GM18870 (cell line): ENCODE measurements around the gene ARHGAP22.

Source experiments
- ATAC-seq: cut with Tn5 transposase; IDR thresholded peaks from one replicate; pipeline ENCODE4 v1.9.1; 2021; ENCODE audit warnings: moderate library complexity; ENCODE audit not compliant: unreplicated experiment

The ARHGAP22 gene

GRCh38 chr10:48485711-48486110, 119.2 kb downstream of the ARHGAP22 start:
- no peak for ATAC-seq

- no peak for ATAC-seq
These were observed 120.0 kb downstream of the ARHGAP22 start for GRCh38 chr10:48484911-48485310.

GRCh38 chr10:48482207-48482606, 122.7 kb downstream of the ARHGAP22 start:
- no peak for ATAC-seq

DNA sequence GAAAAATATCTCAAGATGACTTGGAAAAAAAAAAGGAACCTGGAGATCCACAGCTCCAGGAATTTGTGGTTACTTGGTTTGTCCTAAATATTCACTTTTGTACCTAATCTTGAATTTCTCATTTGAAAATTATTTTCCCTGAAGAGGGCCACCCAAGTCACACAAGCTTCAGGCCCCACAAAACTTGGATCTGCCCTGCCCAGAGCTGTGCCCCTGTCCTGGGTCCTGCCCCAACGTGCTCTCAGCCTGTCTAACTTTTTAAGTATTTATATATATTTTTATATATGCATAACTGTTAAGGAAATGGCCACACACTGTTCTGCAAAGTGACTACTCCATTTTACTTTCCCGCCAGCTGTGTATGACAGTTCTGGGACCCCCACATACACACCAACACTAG, 123.5 kb downstream of the ARHGAP22 start:
- ATAC-seq: no peak

DNA sequence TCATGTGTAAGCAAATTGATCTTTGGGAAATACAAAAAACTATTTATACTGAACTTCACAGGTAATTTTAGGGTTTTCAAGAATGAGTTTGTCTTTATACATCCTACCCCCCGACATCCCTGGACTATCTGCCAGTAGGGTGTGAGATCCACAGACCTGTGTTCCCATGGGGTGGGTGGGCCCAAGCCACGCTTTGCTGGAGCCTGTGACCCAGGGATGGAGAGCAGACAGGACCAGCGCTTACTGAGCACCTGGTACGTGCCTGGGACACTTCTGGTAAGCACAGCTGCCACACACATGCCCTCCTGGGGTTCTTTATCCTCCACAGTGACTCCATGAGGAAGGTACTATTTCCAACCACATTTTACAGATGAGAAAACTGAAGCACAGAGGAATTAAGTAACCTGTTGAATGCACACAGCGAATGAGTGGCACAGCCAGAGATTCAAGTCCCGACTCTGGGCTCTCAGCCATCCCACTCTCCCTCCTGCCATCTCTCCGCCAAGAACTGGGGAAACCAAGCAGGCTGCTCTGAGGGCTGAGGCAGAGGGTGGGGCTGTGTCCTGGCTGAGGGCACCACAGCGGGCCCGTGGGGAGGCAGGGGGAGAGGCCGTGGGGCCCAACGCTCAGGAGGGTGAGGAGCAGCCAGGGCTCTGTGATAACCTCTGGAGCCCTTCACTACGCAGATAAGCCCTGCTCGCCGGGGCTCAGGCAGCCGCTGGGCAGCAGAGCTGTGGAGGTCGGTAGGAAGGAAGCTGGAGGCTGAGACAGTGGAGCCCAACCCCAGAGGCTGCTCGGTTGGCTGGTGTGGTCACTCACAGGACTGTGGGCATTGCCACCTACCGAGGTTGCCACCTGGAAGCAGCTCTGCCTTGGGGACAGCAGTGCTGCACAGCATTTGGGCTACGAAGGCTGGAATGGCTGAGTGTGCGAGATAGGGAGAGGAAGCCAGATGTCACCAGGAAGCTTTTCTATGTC, 124.2 kb downstream of the ARHGAP22 start:
- ATAC-seq: no peak

GRCh38 chr10:48478980-48479811, 125.7 kb downstream of the ARHGAP22 start:
- ATAC-seq: no peak

- no peak for ATAC-seq
These were observed 126.4 kb downstream of the ARHGAP22 start for GRCh38 chr10:48478469-48478868.

- no peak for ATAC-seq
These were observed 127.3 kb downstream of the ARHGAP22 start for GRCh38 chr10:48477616-48478015.

DNA sequence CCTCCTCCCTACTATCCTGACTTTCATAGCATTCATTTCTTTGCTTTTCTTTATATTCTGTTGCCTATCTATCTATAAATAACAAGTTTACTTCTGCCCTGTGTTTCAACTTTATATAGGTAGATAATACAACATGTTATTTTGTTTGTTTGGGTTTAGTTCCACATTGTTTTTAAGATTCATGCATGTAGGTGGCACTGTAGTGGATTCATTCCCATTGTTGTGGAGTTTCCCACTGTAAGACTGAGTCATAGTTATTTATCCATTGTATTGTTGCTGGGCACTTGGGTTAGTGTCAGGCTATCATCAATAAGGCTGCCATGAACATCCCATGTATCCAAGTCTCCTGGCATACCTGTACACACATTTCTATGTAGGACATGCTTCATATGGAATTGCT, 127.7 kb downstream of the ARHGAP22 start:
- no peak for ATAC-seq

DNA sequence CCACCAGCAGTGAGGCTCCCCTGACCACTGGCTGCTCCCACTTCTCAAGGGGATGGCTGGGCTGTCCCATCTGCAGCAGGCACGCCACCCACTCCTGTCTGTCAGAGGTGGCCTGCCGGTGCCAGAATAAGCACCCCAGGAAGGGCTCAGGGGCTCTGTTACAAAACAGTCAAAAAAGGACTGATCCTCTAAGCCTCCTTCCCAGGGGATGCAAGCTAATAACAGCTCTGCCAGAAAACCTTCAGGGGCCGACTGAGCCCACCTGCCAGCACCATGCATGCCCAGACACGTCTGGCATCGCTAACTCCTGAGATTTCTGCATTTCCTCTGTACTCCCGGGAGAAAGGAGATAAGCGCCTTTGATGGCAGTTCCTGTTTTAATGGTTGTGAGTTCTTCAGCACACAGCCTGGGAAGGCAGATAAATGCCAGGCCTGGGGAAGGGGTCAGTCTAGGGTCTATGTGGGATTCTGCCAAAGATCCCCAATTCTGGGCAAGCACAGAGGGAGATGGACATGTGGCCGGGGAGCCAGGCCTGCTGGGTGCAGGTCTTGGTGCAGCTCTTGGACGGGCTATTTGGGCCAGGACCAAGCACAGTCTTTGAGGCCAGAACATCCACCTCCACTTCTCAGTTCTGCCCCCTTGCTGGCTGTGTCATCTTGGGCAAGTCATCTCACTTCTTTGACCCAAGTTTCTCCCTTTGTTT, 128.4 kb downstream of the ARHGAP22 start:
- ATAC-seq: no peak

- ATAC-seq: no peak
These were observed 129.0 kb downstream of the ARHGAP22 start for GRCh38 chr10:48475943-48476278.

DNA sequence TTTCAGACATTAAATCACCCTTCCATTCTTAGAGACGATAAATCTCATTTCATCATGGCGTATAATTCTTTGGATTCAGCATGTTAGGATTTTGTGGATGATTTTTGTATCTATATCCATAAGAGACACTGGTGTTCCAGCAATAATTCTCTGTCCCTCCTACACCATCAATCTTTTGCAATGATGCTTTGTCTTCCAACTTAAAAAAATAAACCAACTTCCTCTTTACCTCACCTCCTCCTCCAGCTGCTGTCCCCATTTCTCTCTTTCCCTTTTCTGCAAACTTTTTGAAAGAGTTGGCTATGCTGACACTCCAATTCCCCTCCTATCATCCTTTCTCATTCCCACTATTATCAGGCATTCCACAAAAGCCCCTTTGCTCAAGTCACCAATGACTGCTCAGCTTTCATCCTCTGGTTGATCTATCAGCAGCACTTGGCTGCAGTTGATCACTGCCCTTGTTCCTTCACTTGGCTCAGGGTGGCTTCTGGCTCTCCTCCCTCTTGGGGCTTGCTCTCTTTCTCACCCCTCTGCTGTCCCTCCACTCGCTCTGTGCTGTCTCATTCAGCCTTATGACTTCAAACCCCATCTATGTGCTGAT, 130.0 kb downstream of the ARHGAP22 start:
- ATAC-seq: no peak

- ATAC-seq: no peak
These were observed 131.2 kb downstream of the ARHGAP22 start for GRCh38 chr10:48473704-48474103.

GRCh38 chr10:48472501-48473069, 132.3 kb downstream of the ARHGAP22 start:
- ATAC-seq: no peak

GRCh38 chr10:48470893-48471805, 133.7 kb downstream of the ARHGAP22 start:
- no peak for ATAC-seq

- ATAC-seq: no peak
These were observed 134.6 kb downstream of the ARHGAP22 start for GRCh38 chr10:48470115-48470892.

DNA sequence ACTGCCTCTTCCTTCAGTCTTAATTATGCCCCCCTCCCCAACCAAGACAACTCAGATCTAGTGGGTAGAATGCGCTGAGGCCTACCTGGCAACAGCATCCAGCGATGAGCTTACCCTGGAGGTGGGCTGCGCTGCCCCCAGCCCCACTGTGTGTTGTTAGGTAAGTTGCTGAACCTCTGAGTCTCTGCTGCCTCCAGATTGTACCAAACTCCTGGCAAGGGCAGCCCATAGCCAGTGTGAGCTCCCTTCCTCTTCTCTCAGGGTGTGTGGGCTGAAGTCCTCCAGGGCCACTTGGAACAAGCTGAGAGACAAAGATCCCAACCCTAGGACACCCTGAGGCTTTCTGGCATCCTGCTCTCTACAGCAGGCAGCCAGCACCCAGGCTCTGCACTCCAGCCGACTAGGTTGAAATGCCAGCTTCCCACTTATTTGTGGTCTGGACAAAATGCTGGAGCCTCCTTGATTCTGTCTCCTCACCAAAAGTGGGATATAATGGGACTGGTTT, 135.3 kb downstream of the ARHGAP22 start:
- no peak for ATAC-seq

GRCh38 chr10:48468866-48469511, 135.9 kb downstream of the ARHGAP22 start:
- no peak for ATAC-seq
